Activated naive CD8-positive, alpha-beta T cell (primary cell): Measurements from ENCODE around the gene FAHD1.
"Not testable (repeated sequence)": the region's sequence is repeated elsewhere in the genome, so short reads cannot be mapped to it uniquely, and the experiment has no call there.

ENCODE experiments used
- H3K27ac Mint-ChIP-seq: one replicate; pipeline ENCODE4 v1.8.0; 2021; ENCODE audit warnings: mixed read lengths
- H3K27me3 Mint-ChIP-seq: one replicate; pipeline ENCODE4 v1.8.0; 2021; ENCODE audit warnings: mixed read lengths
- H3K36me3 Mint-ChIP-seq: one replicate; pipeline ENCODE4 v1.8.0; 2021; ENCODE audit warnings: mixed read lengths
- H3K4me1 Mint-ChIP-seq: one replicate; pipeline ENCODE4 v1.8.0; 2021; ENCODE audit warnings: low read depth, mixed read lengths
- H3K4me3 Mint-ChIP-seq: one replicate; pipeline ENCODE4 v1.8.0; 2021; ENCODE audit warnings: mild to moderate bottlenecking, mixed read lengths
- H3K9me3 Mint-ChIP-seq: one replicate; pipeline ENCODE4 v1.8.0; 2021; ENCODE audit warnings: low read depth, mixed read lengths

The FAHD1 gene

GRCh38 chr16:1794908-1795666 lies 31.9 kb upstream of the FAHD1 start:
- H3K27ac Mint-ChIP-seq: no peak overlapping the region
- H3K27me3 Mint-ChIP-seq: no peaks in the 10 kb centered on the region
- H3K9me3 Mint-ChIP-seq: no peaks in the 10 kb centered on the region

GRCh38 chr16:1799263-1799662 lies 27.7 kb upstream of the FAHD1 start:
- not testable (repeated sequence) for H3K4me3 Mint-ChIP-seq, H3K27ac Mint-ChIP-seq, H3K9me3 Mint-ChIP-seq, H3K4me1 Mint-ChIP-seq, H3K36me3 Mint-ChIP-seq, H3K27me3 Mint-ChIP-seq

More at GRCh38 chr16:1794908-1795666, 31.9 kb upstream of the FAHD1 start:
- Mint-ChIP-seq H3K4me3 (no peak overlapping the region), H3K4me1 (no peaks in the 10 kb centered on the region), H3K36me3 (peaks cover 2% of the 10 kb centered on the region)

GRCh38 chr16:1800701-1801100 lies 26.3 kb upstream of the FAHD1 start:
- Mint-ChIP-seq H3K9me3 (no peaks in the 10 kb centered on the region), H3K27me3 (no peaks in the 10 kb centered on the region), H3K36me3 (peaks cover 5% of the 10 kb centered on the region), H3K27ac (no peak overlapping the region), H3K4me3 (no peak overlapping the region), H3K4me1 (peaks cover 2% of the 10 kb centered on the region)

- H3K4me1 Mint-ChIP-seq: peaks cover 3% of the 10 kb centered on the region
- H3K36me3 Mint-ChIP-seq: peaks cover 8% of the 10 kb centered on the region
- H3K4me3 Mint-ChIP-seq: no peak overlapping the region
- no peak overlapping the region for H3K27ac Mint-ChIP-seq
- no peaks in the 10 kb centered on the region for H3K27me3 Mint-ChIP-seq
- H3K9me3 Mint-ChIP-seq: no peaks in the 10 kb centered on the region
Measured at GRCh38 chr16:1807626-1808025, 19.4 kb upstream of the FAHD1 start.

GRCh38 chr16:1808691-1809090 lies 18.3 kb upstream of the FAHD1 start:
- Mint-ChIP-seq H3K27me3 (no peaks in the 10 kb centered on the region), H3K27ac (no peak overlapping the region), H3K9me3 (no peaks in the 10 kb centered on the region), H3K4me1 (peaks cover 10% of the 10 kb centered on the region), H3K4me3 (no peak overlapping the region), H3K36me3 (peaks cover 8% of the 10 kb centered on the region)

GRCh38 chr16:1809281-1809801 lies 17.7 kb upstream of the FAHD1 start:
- H3K9me3 Mint-ChIP-seq: no peaks in the 10 kb centered on the region
- peaks cover 10% of the 10 kb centered on the region for H3K4me1 Mint-ChIP-seq
- H3K27ac Mint-ChIP-seq: no peak overlapping the region
- H3K4me3 Mint-ChIP-seq: no peak overlapping the region
- no peaks in the 10 kb centered on the region for H3K27me3 Mint-ChIP-seq
- peaks cover 8% of the 10 kb centered on the region for H3K36me3 Mint-ChIP-seq

GRCh38 chr16:1810106-1810505 lies 16.9 kb upstream of the FAHD1 start:
- Mint-ChIP-seq H3K4me1 (peaks cover 10% of the 10 kb centered on the region), H3K27ac (no peak overlapping the region), H3K36me3 (peaks cover 8% of the 10 kb centered on the region), H3K4me3 (no peak overlapping the region), H3K9me3 (no peaks in the 10 kb centered on the region), H3K27me3 (no peaks in the 10 kb centered on the region)

- no peak overlapping the region for H3K27ac Mint-ChIP-seq
- peaks cover 7% of the 10 kb centered on the region for H3K36me3 Mint-ChIP-seq
- H3K9me3 Mint-ChIP-seq: no peaks in the 10 kb centered on the region
- H3K4me1 Mint-ChIP-seq: peaks cover 10% of the 10 kb centered on the region
- H3K27me3 Mint-ChIP-seq: no peaks in the 10 kb centered on the region
- no peak overlapping the region for H3K4me3 Mint-ChIP-seq
Measured at GRCh38 chr16:1810536-1810935, 16.5 kb upstream of the FAHD1 start.

GRCh38 chr16:1812732-1813163 lies 14.3 kb upstream of the FAHD1 start:
- Mint-ChIP-seq H3K27ac (peak overlapping the region; percentile 82), H3K36me3 (no peaks in the 10 kb centered on the region)

GRCh38 chr16:1815461-1815860 lies 11.5 kb upstream of the FAHD1 start:
- H3K27me3 Mint-ChIP-seq: no peaks in the 10 kb centered on the region

More at GRCh38 chr16:1812732-1813163, 14.3 kb upstream of the FAHD1 start:
- Mint-ChIP-seq H3K4me3 (no peak overlapping the region), H3K9me3 (no peaks in the 10 kb centered on the region), H3K4me1 (peaks cover 10% of the 10 kb centered on the region), H3K27me3 (no peaks in the 10 kb centered on the region)

GRCh38 chr16:1816396-1817275 lies 10.4 kb upstream of the FAHD1 start:
- Mint-ChIP-seq H3K27ac (no peak overlapping the region), H3K9me3 (no peaks in the 10 kb centered on the region), H3K4me1 (peaks cover 10% of the 10 kb centered on the region), H3K27me3 (no peaks in the 10 kb centered on the region), H3K36me3 (no peaks in the 10 kb centered on the region), H3K4me3 (no peak overlapping the region)

More at GRCh38 chr16:1815461-1815860, 11.5 kb upstream of the FAHD1 start:
- Mint-ChIP-seq H3K36me3 (no peaks in the 10 kb centered on the region), H3K4me3 (no peak overlapping the region), H3K4me1 (peaks cover 10% of the 10 kb centered on the region), H3K9me3 (no peaks in the 10 kb centered on the region), H3K27ac (peak overlapping the region; percentile 50)

GRCh38 chr16:1817276-1817589 lies 9.8 kb upstream of the FAHD1 start:
- H3K9me3 Mint-ChIP-seq: no peaks in the 10 kb centered on the region
- no peaks in the 10 kb centered on the region for H3K27me3 Mint-ChIP-seq
- H3K27ac Mint-ChIP-seq: no peak overlapping the region
- H3K4me3 Mint-ChIP-seq: no peak overlapping the region
- H3K4me1 Mint-ChIP-seq: peaks cover 10% of the 10 kb centered on the region
- H3K36me3 Mint-ChIP-seq: no peaks in the 10 kb centered on the region

GRCh38 chr16:1817716-1818115 lies 9.3 kb upstream of the FAHD1 start:
- Mint-ChIP-seq H3K27me3 (no peaks in the 10 kb centered on the region), H3K27ac (no peak overlapping the region), H3K9me3 (no peaks in the 10 kb centered on the region), H3K4me1 (peaks cover 6% of the 10 kb centered on the region), H3K36me3 (no peaks in the 10 kb centered on the region), H3K4me3 (no peak overlapping the region)

GRCh38 chr16:1818204-1818872 lies 8.7 kb upstream of the FAHD1 start:
- H3K4me3 Mint-ChIP-seq: no peak overlapping the region
- H3K27me3 Mint-ChIP-seq: no peaks in the 10 kb centered on the region
- H3K36me3 Mint-ChIP-seq: no peaks in the 10 kb centered on the region
- peaks cover under 1% of the 10 kb centered on the region for H3K4me1 Mint-ChIP-seq
- no peak overlapping the region for H3K27ac Mint-ChIP-seq
- H3K9me3 Mint-ChIP-seq: no peaks in the 10 kb centered on the region
